ENCODE measurements around the gene SLC44A5.

GRCh38 chr1:75440274-75440673 is 170.6 kb downstream of the SLC44A5 start:
- no peak for TF ChIP-seq CTCF (conservative IDR thresholded peaks at IDR 0.05 in 1 of 2, IDR thresholded peaks at IDR 0.05 in 1 of 2; ENCODE audit: extremely low read depth in 1 of 2, insufficient read depth in 1 of 2, low read depth in 1 of 2, low read length in 2 of 2)
- no peak for TF ChIP-seq EZH2 (IDR thresholded peaks at IDR 0.05; ENCODE audit: borderline replicate concordance, low read length)

All from mammary epithelial cell (primary cell).